ENCODE results near the gene SYTL1.
A peak's percentile ranks its signal among the peaks of the same experiment; 100 is the strongest.

Gene SYTL1

DNA sequence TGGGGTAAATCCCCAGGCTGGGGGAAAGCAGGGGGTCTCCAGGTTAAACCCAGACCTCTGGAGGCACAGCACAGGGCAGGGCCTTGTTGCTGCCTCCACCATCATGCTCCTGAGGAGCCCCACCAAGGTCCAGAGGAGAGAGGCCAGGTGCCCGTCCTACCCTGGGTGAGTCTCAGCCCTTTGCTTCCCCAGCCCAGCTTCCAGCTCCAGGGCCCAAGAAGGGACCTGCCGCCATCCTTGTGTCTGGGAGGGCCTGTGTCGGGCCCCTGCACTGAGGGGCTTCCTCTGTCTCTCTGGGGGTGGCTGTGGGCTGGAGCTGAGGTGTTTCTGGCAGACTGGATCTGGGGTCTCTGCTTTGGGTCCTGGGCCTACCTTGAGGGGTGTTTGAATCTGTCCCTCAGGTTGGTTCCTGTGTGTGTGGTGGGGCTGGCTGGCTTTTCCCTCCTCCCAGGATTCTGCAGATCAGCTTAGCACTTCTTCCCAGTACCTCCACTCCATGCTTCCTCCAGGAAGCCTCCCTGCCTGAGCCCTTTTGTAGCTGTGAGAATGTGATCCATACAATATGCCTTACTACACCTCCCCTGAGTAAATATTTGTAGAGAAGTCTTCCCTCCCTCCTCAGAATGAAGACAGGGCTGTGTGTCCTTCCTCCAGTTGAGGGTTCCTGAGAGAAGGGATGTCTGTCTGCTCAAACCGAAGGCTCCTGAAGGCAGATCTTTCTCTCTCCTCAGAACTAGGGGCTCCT lies 56.8 kb downstream of the SYTL1 start:
- Histone ChIP-seq H2BK120ac (ENCODE audit: low read depth, low read length) (no peak overlapping the region), H3K4me2 (ENCODE audit: low read length) (no peak overlapping the region), H2BK15ac (replicated peaks; ENCODE audit: low read depth) (no peak overlapping the region), H4K5ac (ENCODE audit: low read length) (no peak overlapping the region), H3K27me3 (ENCODE audit: insufficient read depth, low read length, poor library complexity) (no peaks in the 10 kb centered on the region), H3K4ac (ENCODE audit: low read depth, low read length) (no peak overlapping the region), H3K56ac (ENCODE audit: low read length) (peak overlapping the region; percentile 30), H3K9ac (ENCODE audit: low read length) (peak overlapping the region; percentile 8), H3K4me1 (ENCODE audit: control insufficient read depth, low read depth, low read length) (no peaks in the 10 kb centered on the region), H2AK5ac (ENCODE audit: low read length) (no peak overlapping the region), H3K36me3 (ENCODE audit: control insufficient read depth, insufficient read depth, low read length) (no peaks in the 10 kb centered on the region), H3K23ac (ENCODE audit: low read length) (no peak overlapping the region), H3K79me1 (ENCODE audit: low read length) (no peaks in the 10 kb centered on the region), H4K8ac (ENCODE audit: low read depth, low read length) (no peak overlapping the region), H3K27ac (ENCODE audit: low read depth, low read length) (no peak overlapping the region), H2BK5ac (ENCODE audit: low read length) (no peak overlapping the region), H3K79me2 (ENCODE audit: control insufficient read depth, insufficient read depth, low read length) (no peaks in the 10 kb centered on the region), H3K4me3 (ENCODE audit: low read length) (no peak overlapping the region), H3K18ac (ENCODE audit: low read length) (no peak overlapping the region)
- WGBS (ENCODE audit: extremely low coverage, insufficient coverage, low lambda C conversion rate) = no CpG with 5 or more reads among the region's 4 CpGs
- peak; percentile 30 for DNase-seq

- Histone ChIP-seq H3K4me1 (ENCODE audit: control insufficient read depth, low read depth, low read length) (no peaks in the 10 kb centered on the region), H3K4ac (ENCODE audit: low read depth, low read length) (no peak overlapping the region), H3K23ac (ENCODE audit: low read length) (no peak overlapping the region)
Observed at GRCh38 chr1:27399251-27400025, 57.6 kb downstream of the SYTL1 start.

GRCh38 chr1:27400082-27400962 lies 58.5 kb downstream of the SYTL1 start:
- Histone ChIP-seq H3K9ac (ENCODE audit: low read length) (no peak overlapping the region), H3K23ac (ENCODE audit: low read length) (no peak overlapping the region), H3K27ac (ENCODE audit: low read depth, low read length) (no peak overlapping the region), H2BK5ac (ENCODE audit: low read length) (no peak overlapping the region), H3K18ac (ENCODE audit: low read length) (no peak overlapping the region), H2BK120ac (ENCODE audit: low read depth, low read length) (no peak overlapping the region), H2AK5ac (ENCODE audit: low read length) (no peak overlapping the region), H3K4ac (ENCODE audit: low read depth, low read length) (no peak overlapping the region), H3K79me1 (ENCODE audit: low read length) (no peaks in the 10 kb centered on the region), H3K4me1 (ENCODE audit: control insufficient read depth, low read depth, low read length) (peaks cover 1% of the 10 kb centered on the region), H3K27me3 (ENCODE audit: insufficient read depth, low read length, poor library complexity) (no peaks in the 10 kb centered on the region), H3K4me3 (ENCODE audit: low read length) (no peak overlapping the region), H2BK15ac (replicated peaks; ENCODE audit: low read depth) (no peak overlapping the region), H3K4me2 (ENCODE audit: low read length) (no peak overlapping the region), H4K8ac (ENCODE audit: low read depth, low read length) (no peak overlapping the region), H4K5ac (ENCODE audit: low read length) (no peak overlapping the region), H3K36me3 (ENCODE audit: control insufficient read depth, insufficient read depth, low read length) (no peaks in the 10 kb centered on the region), H3K79me2 (ENCODE audit: control insufficient read depth, insufficient read depth, low read length) (no peaks in the 10 kb centered on the region), H3K56ac (ENCODE audit: low read length) (no peak overlapping the region)
- peak; percentile 41 for DNase-seq
- WGBS (ENCODE audit: extremely low coverage, insufficient coverage, low lambda C conversion rate) = no CpG with 5 or more reads among the region's 13 CpGs

More at GRCh38 chr1:27399251-27400025, 57.6 kb downstream of the SYTL1 start:
- Histone ChIP-seq H2BK120ac (ENCODE audit: low read depth, low read length) (no peak overlapping the region), H3K18ac (ENCODE audit: low read length) (no peak overlapping the region), H3K79me2 (ENCODE audit: control insufficient read depth, insufficient read depth, low read length) (no peaks in the 10 kb centered on the region), H2AK5ac (ENCODE audit: low read length) (no peak overlapping the region), H3K4me3 (ENCODE audit: low read length) (no peak overlapping the region), H4K8ac (ENCODE audit: low read depth, low read length) (no peak overlapping the region), H3K36me3 (ENCODE audit: control insufficient read depth, insufficient read depth, low read length) (no peaks in the 10 kb centered on the region), H3K27ac (ENCODE audit: low read depth, low read length) (no peak overlapping the region), H2BK5ac (ENCODE audit: low read length) (no peak overlapping the region), H3K9ac (ENCODE audit: low read length) (peak overlapping the region; percentile 8), H3K79me1 (ENCODE audit: low read length) (no peaks in the 10 kb centered on the region), H2BK15ac (replicated peaks; ENCODE audit: low read depth) (no peak overlapping the region), H4K5ac (ENCODE audit: low read length) (no peak overlapping the region), H3K27me3 (ENCODE audit: insufficient read depth, low read length, poor library complexity) (no peaks in the 10 kb centered on the region), H3K4me2 (ENCODE audit: low read length) (no peak overlapping the region), H3K56ac (ENCODE audit: low read length) (peak overlapping the region; percentile 30)
- DNase-seq = no peak
- no CpG with 5 or more reads among the region's 19 CpGs for WGBS (ENCODE audit: extremely low coverage, insufficient coverage, low lambda C conversion rate)

GRCh38 chr1:27400963-27401341 lies 59.1 kb downstream of the SYTL1 start:
- no peak overlapping the region for H3K4me3 ChIP-seq (ENCODE audit: low read length)
- H2AK5ac ChIP-seq (ENCODE audit: low read length) = no peak overlapping the region
- no peak overlapping the region for H3K4ac ChIP-seq (ENCODE audit: low read depth, low read length)
- no peak overlapping the region for H3K27ac ChIP-seq (ENCODE audit: low read depth, low read length)
- no peak overlapping the region for H4K8ac ChIP-seq (ENCODE audit: low read depth, low read length)
- H3K79me1 ChIP-seq (ENCODE audit: low read length) = no peaks in the 10 kb centered on the region
- no peak overlapping the region for H2BK5ac ChIP-seq (ENCODE audit: low read length)
- WGBS (ENCODE audit: extremely low coverage, insufficient coverage, low lambda C conversion rate) = no CpG with 5 or more reads among the region's 5 CpGs
- H3K79me2 ChIP-seq (ENCODE audit: control insufficient read depth, insufficient read depth, low read length) = no peaks in the 10 kb centered on the region
- no peak overlapping the region for H2BK15ac ChIP-seq (replicated peaks; ENCODE audit: low read depth)
- H3K9ac ChIP-seq (ENCODE audit: low read length) = no peak overlapping the region
- DNase-seq = no peak
- no peak overlapping the region for H3K18ac ChIP-seq (ENCODE audit: low read length)
- H3K56ac ChIP-seq (ENCODE audit: low read length) = no peak overlapping the region
- H2BK120ac ChIP-seq (ENCODE audit: low read depth, low read length) = no peak overlapping the region
- no peaks in the 10 kb centered on the region for H3K27me3 ChIP-seq (ENCODE audit: insufficient read depth, low read length, poor library complexity)
- H3K4me1 ChIP-seq (ENCODE audit: control insufficient read depth, low read depth, low read length) = peaks cover 2% of the 10 kb centered on the region
- no peak overlapping the region for H3K23ac ChIP-seq (ENCODE audit: low read length)
- H3K4me2 ChIP-seq (ENCODE audit: low read length) = no peak overlapping the region
- H4K5ac ChIP-seq (ENCODE audit: low read length) = no peak overlapping the region
- H3K36me3 ChIP-seq (ENCODE audit: control insufficient read depth, insufficient read depth, low read length) = no peaks in the 10 kb centered on the region

GRCh38 chr1:27402349-27402754 lies 60.5 kb downstream of the SYTL1 start:
- Histone ChIP-seq H2BK5ac (ENCODE audit: low read length) (no peak overlapping the region), H3K27me3 (ENCODE audit: insufficient read depth, low read length, poor library complexity) (no peaks in the 10 kb centered on the region), H2AK5ac (ENCODE audit: low read length) (no peak overlapping the region), H3K18ac (ENCODE audit: low read length) (no peak overlapping the region), H3K4ac (ENCODE audit: low read depth, low read length) (no peak overlapping the region), H2BK120ac (ENCODE audit: low read depth, low read length) (no peak overlapping the region), H3K79me2 (ENCODE audit: control insufficient read depth, insufficient read depth, low read length) (no peaks in the 10 kb centered on the region), H3K56ac (ENCODE audit: low read length) (peak overlapping the region; percentile 68), H3K9ac (ENCODE audit: low read length) (peak overlapping the region; percentile 2), H3K27ac (ENCODE audit: low read depth, low read length) (no peak overlapping the region), H3K4me3 (ENCODE audit: low read length) (no peak overlapping the region), H4K5ac (ENCODE audit: low read length) (no peak overlapping the region), H3K36me3 (ENCODE audit: control insufficient read depth, insufficient read depth, low read length) (no peaks in the 10 kb centered on the region), H3K79me1 (ENCODE audit: low read length) (no peaks in the 10 kb centered on the region), H3K4me1 (ENCODE audit: control insufficient read depth, low read depth, low read length) (peaks cover 4% of the 10 kb centered on the region), H2BK15ac (replicated peaks; ENCODE audit: low read depth) (no peak overlapping the region), H3K4me2 (ENCODE audit: low read length) (no peak overlapping the region), H3K23ac (ENCODE audit: low read length) (no peak overlapping the region), H4K8ac (ENCODE audit: low read depth, low read length) (no peak overlapping the region)
- WGBS (ENCODE audit: extremely low coverage, insufficient coverage, low lambda C conversion rate) = no CpG with 5 or more reads among the region's 8 CpGs
- peak; percentile 80 for DNase-seq

Data from mesendoderm (in vitro differentiated cells).